ENCODE data around the gene SLC6A12. TPM values are rescaled to one million over a fixed set of nuclear protein-coding genes. Genes with fewer than 3 reads are reported as not detected.
A peak's percentile ranks its signal among the peaks of the same experiment; 100 is the strongest.

SLC6A12 gene
- total RNA-seq, 1 donor from 2014 or later: 1.4 TPM

GRCh38 chr12:228846-229200 is 14.9 kb upstream of the SLC6A12 start:
- TF ChIP-seq CTCF (IDR thresholded peaks at IDR 0.05): no peak
- H3K9me3 ChIP-seq: no peaks in the 10 kb centered on the region
- DNase-seq (ENCODE audit: low spot score in 2 of 2): peak in 1 of 2 donors; percentile 22
- H3K4me3 ChIP-seq: no peak overlapping the region
- no peaks in the 10 kb centered on the region for H3K36me3 ChIP-seq
- no peaks in the 10 kb centered on the region for H3K4me1 ChIP-seq
- intact Hi-C loops (cut with DNase I): no loop called here
- H3K27me3 ChIP-seq: no peaks in the 10 kb centered on the region
- no peak overlapping the region for H3K27ac ChIP-seq

- H3K9me3 ChIP-seq: no peaks in the 10 kb centered on the region
- no peak overlapping the region for H3K27ac ChIP-seq
- intact Hi-C loops (cut with DNase I): no loop called here
- H3K27me3 ChIP-seq: no peaks in the 10 kb centered on the region
- no peak for TF ChIP-seq CTCF (IDR thresholded peaks at IDR 0.05)
- H3K4me3 ChIP-seq: no peak overlapping the region
- H3K36me3 ChIP-seq: no peaks in the 10 kb centered on the region
- H3K4me1 ChIP-seq: no peaks in the 10 kb centered on the region
- peak in 1 of 2 donors; percentile 25 for DNase-seq (ENCODE audit: low spot score in 2 of 2)
Measured at GRCh38 chr12:227923-228845, 14.2 kb upstream of the SLC6A12 start.

- H3K4me1 ChIP-seq: no peaks in the 10 kb centered on the region
Measured at GRCh38 chr12:227286-227915, 13.4 kb upstream of the SLC6A12 start.

GRCh38 chr12:226401-226800 is 12.4 kb upstream of the SLC6A12 start:
- TF ChIP-seq CTCF (IDR thresholded peaks at IDR 0.05): no peak
- Histone ChIP-seq H3K36me3 (no peaks in the 10 kb centered on the region), H3K27ac (no peak overlapping the region), H3K9me3 (no peaks in the 10 kb centered on the region), H3K27me3 (no peaks in the 10 kb centered on the region), H3K4me1 (no peaks in the 10 kb centered on the region), H3K4me3 (no peak overlapping the region)
- intact Hi-C loops (cut with DNase I): no loop called here
- peak in 1 of 2 donors; percentile 44 for DNase-seq (ENCODE audit: low spot score in 2 of 2)

More at GRCh38 chr12:227286-227915, 13.4 kb upstream of the SLC6A12 start:
- peak in 1 of 2 donors; percentile 15 for DNase-seq (ENCODE audit: low spot score in 2 of 2)
- Histone ChIP-seq H3K27me3 (no peaks in the 10 kb centered on the region), H3K4me3 (no peak overlapping the region), H3K36me3 (no peaks in the 10 kb centered on the region), H3K27ac (no peak overlapping the region), H3K9me3 (no peaks in the 10 kb centered on the region)
- no peak for TF ChIP-seq CTCF (IDR thresholded peaks at IDR 0.05)
- intact Hi-C loops (cut with DNase I): no loop called here

GRCh38 chr12:225012-225411 is 11.1 kb upstream of the SLC6A12 start:
- intact Hi-C loops (cut with DNase I): no loop called here
- peak in 1 of 2 donors; percentile 52 for DNase-seq (ENCODE audit: low spot score in 2 of 2)
- H3K9me3 ChIP-seq: no peaks in the 10 kb centered on the region
- no peak overlapping the region for H3K27ac ChIP-seq
- no peaks in the 10 kb centered on the region for H3K36me3 ChIP-seq
- TF ChIP-seq CTCF (IDR thresholded peaks at IDR 0.05): no peak
- no peaks in the 10 kb centered on the region for H3K4me1 ChIP-seq
- no peaks in the 10 kb centered on the region for H3K27me3 ChIP-seq
- no peak overlapping the region for H3K4me3 ChIP-seq

Measured in ascending aorta (tissue), 2 donors.